ENCODE results near the gene ARHGEF28.

The ARHGEF28 gene

GRCh38 chr5:73649926-73650325, 23.9 kb downstream of the ARHGEF28 start:
- in situ Hi-C loops (cut with HindIII; ENCODE audit: low sequenced_read_pairs), result no loop called here

- in situ Hi-C loops (cut with HindIII; ENCODE audit: low sequenced_read_pairs), result no loop called here
These were observed 26.4 kb downstream of the ARHGEF28 start for GRCh38 chr5:73652391-73652790.

GRCh38 chr5:73654171-73654811, 28.3 kb downstream of the ARHGEF28 start:
- in situ Hi-C loops (cut with HindIII; ENCODE audit: low sequenced_read_pairs), result no loop called here

GRCh38 chr5:73654819-73655318, 28.9 kb downstream of the ARHGEF28 start:
- in situ Hi-C loops (cut with HindIII; ENCODE audit: low sequenced_read_pairs), result no loop called here

GRCh38 chr5:73655521-73656160, 29.6 kb downstream of the ARHGEF28 start:
- in situ Hi-C loops (cut with HindIII; ENCODE audit: low sequenced_read_pairs), result no loop called here

GRCh38 chr5:73661753-73662152, 35.8 kb downstream of the ARHGEF28 start:
- in situ Hi-C loops (cut with HindIII; ENCODE audit: low sequenced_read_pairs), result no loop called here

- in situ Hi-C loops (cut with HindIII; ENCODE audit: low sequenced_read_pairs), result no loop called here
These were observed 37.3 kb downstream of the ARHGEF28 start for GRCh38 chr5:73663161-73663859.

GRCh38 chr5:73663860-73664240, 37.9 kb downstream of the ARHGEF28 start:
- in situ Hi-C loops (cut with HindIII; ENCODE audit: low sequenced_read_pairs), result no loop called here

- in situ Hi-C loops (cut with HindIII; ENCODE audit: low sequenced_read_pairs), result no loop called here
These were observed 38.8 kb downstream of the ARHGEF28 start for GRCh38 chr5:73664796-73665195.

- in situ Hi-C loops (cut with HindIII; ENCODE audit: low sequenced_read_pairs), result no loop called here
These were observed 40.9 kb downstream of the ARHGEF28 start for GRCh38 chr5:73666891-73667290.

GRCh38 chr5:73668017-73668416, 42.0 kb downstream of the ARHGEF28 start:
- in situ Hi-C loops (cut with HindIII; ENCODE audit: low sequenced_read_pairs), result no loop called here

GRCh38 chr5:73668486-73669111, 42.6 kb downstream of the ARHGEF28 start:
- in situ Hi-C loops (cut with HindIII; ENCODE audit: low sequenced_read_pairs), result no loop called here

GRCh38 chr5:73670731-73671130, 44.7 kb downstream of the ARHGEF28 start:
- in situ Hi-C loops (cut with HindIII; ENCODE audit: low sequenced_read_pairs), result no loop called here

- in situ Hi-C loops (cut with HindIII; ENCODE audit: low sequenced_read_pairs), result no loop called here
These were observed 46.1 kb downstream of the ARHGEF28 start for GRCh38 chr5:73672132-73672531.

GRCh38 chr5:73673161-73673591, 47.2 kb downstream of the ARHGEF28 start:
- in situ Hi-C loops (cut with HindIII; ENCODE audit: low sequenced_read_pairs), result no loop called here

- in situ Hi-C loops (cut with HindIII; ENCODE audit: low sequenced_read_pairs), result no loop called here
These were observed 48.6 kb downstream of the ARHGEF28 start for GRCh38 chr5:73674669-73675004.

- in situ Hi-C loops (cut with HindIII; ENCODE audit: low sequenced_read_pairs), result no loop called here
These were observed 52.3 kb downstream of the ARHGEF28 start for GRCh38 chr5:73678322-73678740.

GRCh38 chr5:73678807-73679206, 52.8 kb downstream of the ARHGEF28 start:
- in situ Hi-C loops (cut with HindIII; ENCODE audit: low sequenced_read_pairs), result no loop called here

GRCh38 chr5:73682176-73682575, 56.2 kb downstream of the ARHGEF28 start:
- in situ Hi-C loops (cut with HindIII; ENCODE audit: low sequenced_read_pairs), result no loop called here

GRCh38 chr5:73684691-73685090, 58.7 kb downstream of the ARHGEF28 start:
- in situ Hi-C loops (cut with HindIII; ENCODE audit: low sequenced_read_pairs), result no loop called here

- in situ Hi-C loops (cut with HindIII; ENCODE audit: low sequenced_read_pairs), result no loop called here
These were observed 60.9 kb downstream of the ARHGEF28 start for GRCh38 chr5:73686912-73687311.

GRCh38 chr5:73687357-73687756, 61.4 kb downstream of the ARHGEF28 start:
- in situ Hi-C loops (cut with HindIII; ENCODE audit: low sequenced_read_pairs), result no loop called here

Data from endothelial cell of hepatic sinusoid (primary cell).